Neural cell (in vitro differentiated cells): ENCODE results near the gene AKR1C1. TPM values are rescaled to one million over a fixed set of nuclear protein-coding genes. Genes with fewer than 3 reads are reported as not detected.
"Not testable (repeated sequence)": the region's sequence is repeated elsewhere in the genome, so short reads cannot be mapped to it uniquely, and the experiment has no call there.

ENCODE experiments used
- H2AFZ ChIP-seq: fragments of 200-600, 300-800 bp; sonication (generic), shearing (Covaris generic); 2 replicates; pipeline ENCODE4 v1.6.0; 2014; ENCODE audit warnings: low read depth, mild to moderate bottlenecking, antibody characterized with exemption, low read length, moderate library complexity
- H3F3A ChIP-seq: fragments of 200-600 bp; shearing (Covaris generic); 2 replicates; pipeline ENCODE4 v1.6.1; 2016; ENCODE audit warnings: mild to moderate bottlenecking, moderate library complexity, mixed read lengths, antibody characterized with exemption, low read length; ENCODE audit not compliant: insufficient read depth, poor library complexity, severe bottlenecking
- H3K27ac ChIP-seq: fragments of 200-600, 300-800 bp; sonication (generic), shearing (Covaris generic); 2 replicates; pipeline ENCODE4 v1.5.1; 2014; ENCODE audit warnings: mild to moderate bottlenecking, low read length, moderate library complexity
- H3K27me3 ChIP-seq: fragments of 300-800, 200-600 bp; sonication (generic), shearing (Covaris generic); 2 replicates; pipeline ENCODE4 v1.6.0; 2014; ENCODE audit warnings: mild to moderate bottlenecking, low read depth, low read length, moderate library complexity; ENCODE audit not compliant: insufficient read depth
- H3K36me3 ChIP-seq: fragments of 300-800, 200-600 bp; sonication (generic), shearing (Covaris generic); 2 replicates; pipeline ENCODE4 v1.5.1; 2014; ENCODE audit warnings: mild to moderate bottlenecking, antibody characterized with exemption, low read length, moderate library complexity; ENCODE audit not compliant: insufficient read depth
- H3K4me2 ChIP-seq: fragments of 300-800, 200-600 bp; sonication (generic), shearing (Covaris generic); 2 replicates; pipeline ENCODE4 v1.6.0; 2014; ENCODE audit warnings: mild to moderate bottlenecking, low read length
- H3K4me3 ChIP-seq: fragments of 300-800, 200-600 bp; sonication (generic), shearing (Covaris generic); 2 replicates; pipeline ENCODE4 v1.5.1; 2014; ENCODE audit warnings: mild to moderate bottlenecking, low read length, moderate library complexity
- H3K79me2 ChIP-seq: fragments of 200-600 bp; shearing (Covaris generic); replicated peaks from 2 replicates; pipeline ENCODE4 v1.6.0; 2014; ENCODE audit warnings: mild to moderate bottlenecking, low read length, moderate library complexity; ENCODE audit not compliant: insufficient read depth
- H3K9ac ChIP-seq: fragments of 300-800, 200-600 bp; sonication (generic), shearing (Covaris generic); 2 replicates; pipeline ENCODE4 v1.6.1; 2016; ENCODE audit warnings: mild to moderate bottlenecking, low read length, mixed read lengths
- H3K9me2 ChIP-seq: fragments of 200-600 bp; shearing (Covaris generic); 2 replicates; pipeline ENCODE4 v1.6.1; 2016; ENCODE audit warnings: mild to moderate bottlenecking, low read length, mixed read lengths; ENCODE audit not compliant: insufficient read depth
- H3K9me3 ChIP-seq: fragments of 200-600, 300-800 bp; sonication (generic), shearing (Covaris generic); 2 replicates; pipeline ENCODE4 v1.6.1; 2016; ENCODE audit warnings: mild to moderate bottlenecking, mixed run types, low read length, moderate library complexity, mixed read lengths
- H4K20me1 ChIP-seq: fragments of 200-600 bp; shearing (Covaris generic); 2 replicates; pipeline ENCODE4 v1.6.1; 2016; ENCODE audit warnings: mild to moderate bottlenecking, mixed run types; ENCODE audit not compliant: insufficient read depth
- EP300 ChIP-seq: fragments of 450-650 bp; conservative IDR thresholded peaks from 2 replicates; pipeline ENCODE4 v1.6.1; 2014; ENCODE audit warnings: antibody characterized with exemption, mild to moderate bottlenecking, moderate library complexity; ENCODE audit not compliant: poor library complexity, severe bottlenecking
- EZH2 ChIP-seq: fragments of 200-600, 300-800 bp; shearing (Covaris generic), sonication (generic); IDR thresholded peaks from 2 replicates; pipeline ENCODE4 v1.6.1; 2014; ENCODE audit warnings: antibody characterized with exemption, low read length, borderline replicate concordance, mild to moderate bottlenecking; ENCODE audit not compliant: insufficient read depth, poor library complexity, severe bottlenecking
- MXI1 ChIP-seq: fragments of 450-650 bp; conservative IDR thresholded peaks from 2 replicates; pipeline ENCODE4 v1.6.1; 2014; ENCODE audit warnings: antibody characterized with exemption, mild to moderate bottlenecking; ENCODE audit not compliant: poor library complexity, severe bottlenecking
- POLR2AphosphoS5 ChIP-seq: IDR thresholded peaks from 2 replicates; pipeline ENCODE4 v1.6.1; 2012
- RAD21 ChIP-seq: fragments of 450-650 bp; conservative IDR thresholded peaks from 2 replicates; pipeline ENCODE4 v1.6.1; 2014; ENCODE audit warnings: antibody characterized with exemption, mild to moderate bottlenecking, moderate library complexity
- SMC3 ChIP-seq: fragments of 450-650 bp; conservative IDR thresholded peaks from 2 replicates; pipeline ENCODE4 v1.6.1; 2014; ENCODE audit warnings: antibody characterized with exemption, mild to moderate bottlenecking, moderate library complexity; ENCODE audit not compliant: poor library complexity
- polyA plus RNA-seq: library from polyadenylated mRNA; depleted of rRNA; stranded (reverse); fragments of >200 nt; gene quantifications from 2 replicates; pipeline ENCODE4 v1.2.3, GENCODE V29; 2014
- small RNA-seq, 3 experiments: library from RNA; depleted of rRNA; stranded (forward); fragments of <200 nt; gene quantifications; one replicate each; pipeline ENCODE3, GENCODE V24; 2012
- TF ChIP-seq, protein P1 (sequence below): IDR thresholded peaks from 2 replicates; pipeline ENCODE4 v1.6.1; 2012; ENCODE audit warnings: borderline replicate concordance
- TF ChIP-seq, protein P2 (sequence below): fragments of 450-650 bp; IDR thresholded peaks from 2 replicates; pipeline ENCODE4 v1.5.1; 2014; ENCODE audit warnings: antibody characterized with exemption, mild to moderate bottlenecking, moderate library complexity; ENCODE audit not compliant: poor library complexity, severe bottlenecking

The AKR1C1 gene
- polyA plus RNA-seq, 1 donor from 2014 or later = 183 TPM

DNA sequence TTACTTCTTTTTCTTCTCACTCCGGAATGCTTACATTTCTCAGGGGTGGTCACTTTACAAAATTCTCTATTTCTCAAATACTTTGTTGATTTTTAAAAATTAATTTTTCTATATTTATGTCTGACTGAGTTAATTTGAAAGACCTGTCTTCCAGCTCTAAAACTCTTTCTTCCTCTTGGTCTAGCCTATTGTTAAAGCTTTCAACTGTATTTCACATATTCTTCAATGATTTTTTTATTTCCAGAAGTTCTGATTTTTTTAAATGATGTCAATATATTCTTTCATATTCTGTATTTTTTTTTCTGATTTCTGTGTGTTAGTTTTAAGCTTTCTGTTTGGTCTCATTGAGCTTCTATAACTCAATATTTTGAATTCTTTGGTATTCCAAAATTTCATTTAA is 67.8 kb downstream of the AKR1C1 start:
- H2AFZ ChIP-seq = no peak overlapping the region

DNA sequence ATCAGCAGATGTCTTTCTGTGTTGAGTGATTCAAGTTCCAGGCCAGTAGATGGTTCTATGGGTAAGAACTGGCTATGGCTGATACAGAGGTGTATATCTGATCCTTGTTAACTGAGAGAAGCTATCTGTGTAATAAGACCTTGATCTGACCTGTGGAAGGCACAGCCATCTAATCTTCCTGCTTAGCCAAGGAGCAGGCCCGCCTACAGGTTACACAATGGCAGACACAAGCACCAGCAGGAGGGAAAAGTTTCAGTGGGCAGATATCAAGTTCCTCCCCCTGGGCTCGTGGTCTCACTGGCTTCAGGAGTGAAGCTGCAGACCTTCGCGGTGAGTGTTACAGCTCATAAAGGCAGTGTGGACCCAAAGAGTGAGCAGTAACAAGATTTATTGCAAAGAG is 68.4 kb downstream of the AKR1C1 start:
- not testable (repeated sequence) for H3K9me2 ChIP-seq, H3K79me2 ChIP-seq, H3K4me3 ChIP-seq, H3K9ac ChIP-seq, H3K9me3 ChIP-seq, H3F3A ChIP-seq, H3K27me3 ChIP-seq, H3K4me2 ChIP-seq, H3K27ac ChIP-seq, H4K20me1 ChIP-seq, H3K36me3 ChIP-seq, H2AFZ ChIP-seq

More for the DNA sequence above, 67.8 kb downstream of the AKR1C1 start:
- Histone ChIP-seq H3K9me2 (no peaks in the 10 kb centered on the region), H3F3A (no peaks in the 10 kb centered on the region), H3K4me3 (no peak overlapping the region), H3K79me2 (no peaks in the 10 kb centered on the region), H3K9me3 (no peaks in the 10 kb centered on the region), H3K27ac (no peak overlapping the region), H3K27me3 (no peaks in the 10 kb centered on the region), H3K36me3 (no peaks in the 10 kb centered on the region), H4K20me1 (no peaks in the 10 kb centered on the region), H3K4me2 (no peak overlapping the region), H3K9ac (no peak overlapping the region)
- no peak for TF ChIP-seq RAD21
- no peak for TF ChIP-seq MXI1
- TF ChIP-seq EZH2 = no peak
- no peak for TF ChIP-seq SMC3
- no peak for TF ChIP-seq POLR2AphosphoS5
- TF ChIP-seq, protein P1, sequence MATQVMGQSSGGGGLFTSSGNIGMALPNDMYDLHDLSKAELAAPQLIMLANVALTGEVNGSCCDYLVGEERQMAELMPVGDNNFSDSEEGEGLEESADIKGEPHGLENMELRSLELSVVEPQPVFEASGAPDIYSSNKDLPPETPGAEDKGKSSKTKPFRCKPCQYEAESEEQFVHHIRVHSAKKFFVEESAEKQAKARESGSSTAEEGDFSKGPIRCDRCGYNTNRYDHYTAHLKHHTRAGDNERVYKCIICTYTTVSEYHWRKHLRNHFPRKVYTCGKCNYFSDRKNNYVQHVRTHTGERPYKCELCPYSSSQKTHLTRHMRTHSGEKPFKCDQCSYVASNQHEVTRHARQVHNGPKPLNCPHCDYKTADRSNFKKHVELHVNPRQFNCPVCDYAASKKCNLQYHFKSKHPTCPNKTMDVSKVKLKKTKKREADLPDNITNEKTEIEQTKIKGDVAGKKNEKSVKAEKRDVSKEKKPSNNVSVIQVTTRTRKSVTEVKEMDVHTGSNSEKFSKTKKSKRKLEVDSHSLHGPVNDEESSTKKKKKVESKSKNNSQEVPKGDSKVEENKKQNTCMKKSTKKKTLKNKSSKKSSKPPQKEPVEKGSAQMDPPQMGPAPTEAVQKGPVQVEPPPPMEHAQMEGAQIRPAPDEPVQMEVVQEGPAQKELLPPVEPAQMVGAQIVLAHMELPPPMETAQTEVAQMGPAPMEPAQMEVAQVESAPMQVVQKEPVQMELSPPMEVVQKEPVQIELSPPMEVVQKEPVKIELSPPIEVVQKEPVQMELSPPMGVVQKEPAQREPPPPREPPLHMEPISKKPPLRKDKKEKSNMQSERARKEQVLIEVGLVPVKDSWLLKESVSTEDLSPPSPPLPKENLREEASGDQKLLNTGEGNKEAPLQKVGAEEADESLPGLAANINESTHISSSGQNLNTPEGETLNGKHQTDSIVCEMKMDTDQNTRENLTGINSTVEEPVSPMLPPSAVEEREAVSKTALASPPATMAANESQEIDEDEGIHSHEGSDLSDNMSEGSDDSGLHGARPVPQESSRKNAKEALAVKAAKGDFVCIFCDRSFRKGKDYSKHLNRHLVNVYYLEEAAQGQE = no peak
- TF ChIP-seq EP300 = no peak
- TF ChIP-seq, protein P2, sequence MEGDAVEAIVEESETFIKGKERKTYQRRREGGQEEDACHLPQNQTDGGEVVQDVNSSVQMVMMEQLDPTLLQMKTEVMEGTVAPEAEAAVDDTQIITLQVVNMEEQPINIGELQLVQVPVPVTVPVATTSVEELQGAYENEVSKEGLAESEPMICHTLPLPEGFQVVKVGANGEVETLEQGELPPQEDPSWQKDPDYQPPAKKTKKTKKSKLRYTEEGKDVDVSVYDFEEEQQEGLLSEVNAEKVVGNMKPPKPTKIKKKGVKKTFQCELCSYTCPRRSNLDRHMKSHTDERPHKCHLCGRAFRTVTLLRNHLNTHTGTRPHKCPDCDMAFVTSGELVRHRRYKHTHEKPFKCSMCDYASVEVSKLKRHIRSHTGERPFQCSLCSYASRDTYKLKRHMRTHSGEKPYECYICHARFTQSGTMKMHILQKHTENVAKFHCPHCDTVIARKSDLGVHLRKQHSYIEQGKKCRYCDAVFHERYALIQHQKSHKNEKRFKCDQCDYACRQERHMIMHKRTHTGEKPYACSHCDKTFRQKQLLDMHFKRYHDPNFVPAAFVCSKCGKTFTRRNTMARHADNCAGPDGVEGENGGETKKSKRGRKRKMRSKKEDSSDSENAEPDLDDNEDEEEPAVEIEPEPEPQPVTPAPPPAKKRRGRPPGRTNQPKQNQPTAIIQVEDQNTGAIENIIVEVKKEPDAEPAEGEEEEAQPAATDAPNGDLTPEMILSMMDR = no peak

DNA sequence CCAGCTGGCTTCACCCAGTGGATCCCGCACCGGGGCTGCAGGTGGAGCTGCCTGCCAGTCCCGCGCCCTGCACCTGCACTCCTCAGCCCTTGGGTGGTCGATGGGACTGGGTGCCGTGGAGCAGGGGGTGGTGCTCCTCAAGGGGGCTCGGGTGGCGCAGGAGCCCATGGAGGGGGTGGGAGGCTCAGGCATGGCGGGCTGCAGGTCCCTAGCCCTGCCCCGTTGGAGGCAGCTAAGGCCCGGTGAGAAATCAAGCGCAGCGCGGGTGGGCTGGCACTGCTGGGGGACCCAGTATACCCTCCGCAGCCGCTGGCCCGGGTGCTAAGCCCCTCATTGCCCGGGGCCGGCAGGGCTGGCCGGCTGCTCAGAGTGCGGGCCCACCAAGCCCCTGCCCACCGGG is 69.2 kb downstream of the AKR1C1 start:
- H3K79me2 ChIP-seq, H3K9me3 ChIP-seq, H3K36me3 ChIP-seq, H3K9me2 ChIP-seq, H4K20me1 ChIP-seq, H2AFZ ChIP-seq, H3K9ac ChIP-seq, H3F3A ChIP-seq, H3K27ac ChIP-seq, H3K27me3 ChIP-seq, H3K4me2 ChIP-seq, H3K4me3 ChIP-seq: not testable (repeated sequence)

Small RNA genes within 50 kb of the gene (small RNA-seq; reads per million reads assigned to genes)
- 0 to 0.16 (median 0) reads per million in 3 experiments for gene RF00096

Other genes with a start within 250 kb of the AKR1C1 start
- 0.30 TPM in 1 of 2 replicates, not detected in the other for gene AKR1E2, start 137.2 kb upstream of the AKR1C1 start, polyA plus RNA-seq
- gene AKR1C2, start 40.4 kb downstream of the AKR1C1 start, polyA plus RNA-seq = 162 and 170 TPM in 2 replicates
- 1.7 and 2.7 TPM in 2 replicates for gene AKR1C3, start 131.0 kb downstream of the AKR1C1 start, polyA plus RNA-seq
- 0.54 TPM in 1 of 2 replicates, not detected in the other for gene AKR1C8, start 221.7 kb downstream of the AKR1C1 start, polyA plus RNA-seq
- not detected in 2 replicates for gene AKR1C4, start 233.4 kb downstream of the AKR1C1 start, polyA plus RNA-seq